Measurements from ENCODE around the gene DOCK4. TPM values are rescaled to one million over a fixed set of nuclear protein-coding genes. Genes with fewer than 3 reads are reported as not detected.

DOCK4 gene
- total RNA-seq, 1 experiment from 2014 or later, result 4.9 TPM

DNA sequence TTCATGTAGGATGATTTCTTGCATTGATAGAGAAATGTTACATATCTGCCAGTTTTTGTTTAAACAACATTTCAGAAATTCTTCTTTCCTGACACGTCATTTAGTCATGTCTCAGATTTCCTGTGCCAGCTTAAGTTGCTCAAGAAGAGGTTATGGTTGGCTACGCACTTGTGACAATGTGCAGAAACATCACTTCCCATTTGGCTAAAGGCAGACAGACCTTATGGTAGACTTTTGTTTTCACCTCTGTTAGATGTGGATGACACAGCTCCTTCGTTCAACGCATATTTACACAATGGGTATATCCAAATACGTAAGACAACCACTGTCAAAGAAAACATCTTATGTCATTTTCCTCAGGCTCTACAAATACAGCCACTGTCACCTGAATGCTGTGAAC lies 125.8 kb downstream of the DOCK4 start:
- H3K4me1 Mint-ChIP-seq, result peaks cover 9 to 11% of the 10 kb centered on the region in 2 experiments; a peak in 3 of 4 replicates
- H4K91ac ChIP-seq (ENCODE audit: insufficient read length, low read depth, low read length), result no peak overlapping the region
- H3K18ac ChIP-seq (ENCODE audit: insufficient read length, low read depth, low read length), result no peak overlapping the region
- no peak overlapping the region for H3K4me3 Mint-ChIP-seq
- H2BK20ac ChIP-seq (ENCODE audit: low read depth, low read length, poor library complexity, severe bottlenecking), result no peak overlapping the region
- no peak overlapping the region for H3T11ph ChIP-seq (ENCODE audit: low read length)
- no peaks in the 10 kb centered on the region for H3K9me3 Mint-ChIP-seq
- no peak for DNase-seq
- no peaks in the 10 kb centered on the region for H3K9me3 ChIP-seq (ENCODE audit: control insufficient read depth, low read depth, low read length)
- no peaks in the 10 kb centered on the region; a peak in 1 of 7 replicates for H3K36me3 Mint-ChIP-seq (ENCODE audit: insufficient read depth in 1 of 3, low read depth in 3 of 3)
- H2AFZ ChIP-seq (ENCODE audit: low read length), result no peak overlapping the region
- no peak overlapping the region for H2BK120ac ChIP-seq (ENCODE audit: low read depth, low read length, poor library complexity, severe bottlenecking)
- no peaks in the 10 kb centered on the region for H3K27me3 ChIP-seq (ENCODE audit: insufficient read depth, low read length)
- no peak overlapping the region for H3K56ac ChIP-seq (ENCODE audit: insufficient read length, low read depth, low read length)
- H3K27ac ChIP-seq (ENCODE audit: insufficient read length, low read depth, low read length), result no peak overlapping the region
- no peaks in the 10 kb centered on the region for H3K79me1 ChIP-seq (ENCODE audit: insufficient read depth, low read depth, low read length, poor library complexity, severe bottlenecking)
- no peak overlapping the region for H3K4ac ChIP-seq (ENCODE audit: low read depth, low read length)
- H2AK5ac ChIP-seq (ENCODE audit: insufficient read length, low read length), result no peak overlapping the region
- no peaks in the 10 kb centered on the region for H4K20me1 ChIP-seq (ENCODE audit: control insufficient read depth, insufficient read depth, insufficient read length)
- no peak overlapping the region for H3K27ac Mint-ChIP-seq
- no peaks in the 10 kb centered on the region for H3K27me3 Mint-ChIP-seq (ENCODE audit: low read depth)
- peaks cover 9% of the 10 kb centered on the region for H3K4me1 ChIP-seq (ENCODE audit: insufficient read depth, low read length)
- no peak overlapping the region for H4K5ac ChIP-seq (ENCODE audit: insufficient read length, low read depth, low read length)
- no peak overlapping the region for H4K8ac ChIP-seq (replicated peaks; ENCODE audit: insufficient read length, low read depth, low read length)
- H3K4me2 ChIP-seq (ENCODE audit: insufficient read depth, insufficient read length, low read length), result no peak overlapping the region
- no peak overlapping the region for H2BK15ac ChIP-seq (ENCODE audit: low read depth, low read length)
- H3K23me2 ChIP-seq (ENCODE audit: insufficient read length, low read depth, low read length, poor library complexity, severe bottlenecking), result no peaks in the 10 kb centered on the region
- no peak overlapping the region for H3K23ac ChIP-seq (ENCODE audit: insufficient read length, low read depth, low read length)
- no CpG with 5 or more reads among the region's 5 CpGs for WGBS (ENCODE audit: extremely low coverage, insufficient read length, low lambda C conversion rate)
- no peak overlapping the region for H3K9ac ChIP-seq (ENCODE audit: extremely low read depth, insufficient read length, low read length)
- peaks cover 2% of the 10 kb centered on the region; the same call in 1 of the 2 replicates for H3K79me2 ChIP-seq (ENCODE audit: insufficient read depth, low read length)
- H2BK12ac ChIP-seq (ENCODE audit: insufficient read length, low read depth, low read length), result no peak overlapping the region
- H3K14ac ChIP-seq (ENCODE audit: insufficient read depth, low read length), result no peak overlapping the region
- TF ChIP-seq, protein P1, sequence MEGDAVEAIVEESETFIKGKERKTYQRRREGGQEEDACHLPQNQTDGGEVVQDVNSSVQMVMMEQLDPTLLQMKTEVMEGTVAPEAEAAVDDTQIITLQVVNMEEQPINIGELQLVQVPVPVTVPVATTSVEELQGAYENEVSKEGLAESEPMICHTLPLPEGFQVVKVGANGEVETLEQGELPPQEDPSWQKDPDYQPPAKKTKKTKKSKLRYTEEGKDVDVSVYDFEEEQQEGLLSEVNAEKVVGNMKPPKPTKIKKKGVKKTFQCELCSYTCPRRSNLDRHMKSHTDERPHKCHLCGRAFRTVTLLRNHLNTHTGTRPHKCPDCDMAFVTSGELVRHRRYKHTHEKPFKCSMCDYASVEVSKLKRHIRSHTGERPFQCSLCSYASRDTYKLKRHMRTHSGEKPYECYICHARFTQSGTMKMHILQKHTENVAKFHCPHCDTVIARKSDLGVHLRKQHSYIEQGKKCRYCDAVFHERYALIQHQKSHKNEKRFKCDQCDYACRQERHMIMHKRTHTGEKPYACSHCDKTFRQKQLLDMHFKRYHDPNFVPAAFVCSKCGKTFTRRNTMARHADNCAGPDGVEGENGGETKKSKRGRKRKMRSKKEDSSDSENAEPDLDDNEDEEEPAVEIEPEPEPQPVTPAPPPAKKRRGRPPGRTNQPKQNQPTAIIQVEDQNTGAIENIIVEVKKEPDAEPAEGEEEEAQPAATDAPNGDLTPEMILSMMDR (conservative IDR thresholded peaks at IDR 0.05), result no peak
- H2BK5ac ChIP-seq (ENCODE audit: insufficient read length, low read length), result no peak overlapping the region
